ENCODE results near the gene PKD1L1.
A peak's percentile ranks its signal among the peaks of the same experiment; 100 is the strongest.
"Not testable (repeated sequence)": the region's sequence is repeated elsewhere in the genome, so short reads cannot be mapped to it uniquely, and the experiment has no call there.

PKD1L1 gene

GRCh38 chr7:47755248-47755647, 193.0 kb downstream of the PKD1L1 start:
- no peak overlapping the region for H3K27ac ChIP-seq
- no peak for TF ChIP-seq CTCF (conservative IDR thresholded peaks at IDR 0.05)

GRCh38 chr7:47751724-47752123, 196.5 kb downstream of the PKD1L1 start:
- not testable (repeated sequence) for H3K27ac ChIP-seq

- no peak overlapping the region for H3K27ac ChIP-seq
- TF ChIP-seq CTCF (conservative IDR thresholded peaks at IDR 0.05) = no peak
These were observed 197.2 kb downstream of the PKD1L1 start for GRCh38 chr7:47751043-47751442.

GRCh38 chr7:47748041-47748440, 200.2 kb downstream of the PKD1L1 start:
- peak overlapping the region; percentile 67 for H3K27ac ChIP-seq
- TF ChIP-seq CTCF (conservative IDR thresholded peaks at IDR 0.05) = no peak

GRCh38 chr7:47747160-47747559, 201.1 kb downstream of the PKD1L1 start:
- TF ChIP-seq CTCF (conservative IDR thresholded peaks at IDR 0.05) = no peak
- H3K27ac ChIP-seq = peak overlapping the region; percentile 67

GRCh38 chr7:47746468-47746867, 201.8 kb downstream of the PKD1L1 start:
- TF ChIP-seq CTCF (conservative IDR thresholded peaks at IDR 0.05) = no peak
- peak overlapping the region; percentile 67 for H3K27ac ChIP-seq

- no peak for TF ChIP-seq CTCF (conservative IDR thresholded peaks at IDR 0.05)
- no peak overlapping the region for H3K27ac ChIP-seq
These were observed 203.4 kb downstream of the PKD1L1 start for GRCh38 chr7:47744883-47745282.

- H3K27ac ChIP-seq = no peak overlapping the region
These were observed 204.2 kb downstream of the PKD1L1 start for GRCh38 chr7:47743965-47744591.

More at GRCh38 chr7:47743965-47744591, 204.2 kb downstream of the PKD1L1 start:
- no peak for TF ChIP-seq CTCF (conservative IDR thresholded peaks at IDR 0.05)

Data from VCaP (cell line).